HG03432 (cell line): Measurements from ENCODE around the gene PARD3B.

Experiments
- ATAC-seq: cut with Tn5 transposase; IDR thresholded peaks from one replicate; pipeline ENCODE4 v1.9.1; 2021; ENCODE audit warnings: mild to moderate bottlenecking, moderate library complexity; ENCODE audit not compliant: unreplicated experiment

PARD3B gene

DNA sequence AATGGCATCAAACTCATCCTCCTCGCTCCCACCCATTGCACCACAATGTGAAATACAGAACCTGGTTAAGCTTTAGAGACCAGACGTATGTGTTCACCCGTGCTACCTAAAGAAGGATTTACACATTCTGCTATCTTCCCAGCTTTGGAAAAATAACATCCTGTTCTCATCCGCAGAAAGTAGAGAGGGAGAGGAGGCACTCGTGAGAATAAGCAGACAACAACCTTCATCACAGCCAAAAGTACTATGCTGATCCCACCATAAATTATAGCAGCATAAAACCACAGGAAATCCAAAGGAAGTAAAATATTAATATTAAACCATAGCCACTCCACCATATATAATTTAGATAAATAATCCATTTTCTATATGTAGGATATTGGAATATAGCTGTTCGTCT, 1025.4 kb downstream of the PARD3B start:
- no peak for ATAC-seq

DNA sequence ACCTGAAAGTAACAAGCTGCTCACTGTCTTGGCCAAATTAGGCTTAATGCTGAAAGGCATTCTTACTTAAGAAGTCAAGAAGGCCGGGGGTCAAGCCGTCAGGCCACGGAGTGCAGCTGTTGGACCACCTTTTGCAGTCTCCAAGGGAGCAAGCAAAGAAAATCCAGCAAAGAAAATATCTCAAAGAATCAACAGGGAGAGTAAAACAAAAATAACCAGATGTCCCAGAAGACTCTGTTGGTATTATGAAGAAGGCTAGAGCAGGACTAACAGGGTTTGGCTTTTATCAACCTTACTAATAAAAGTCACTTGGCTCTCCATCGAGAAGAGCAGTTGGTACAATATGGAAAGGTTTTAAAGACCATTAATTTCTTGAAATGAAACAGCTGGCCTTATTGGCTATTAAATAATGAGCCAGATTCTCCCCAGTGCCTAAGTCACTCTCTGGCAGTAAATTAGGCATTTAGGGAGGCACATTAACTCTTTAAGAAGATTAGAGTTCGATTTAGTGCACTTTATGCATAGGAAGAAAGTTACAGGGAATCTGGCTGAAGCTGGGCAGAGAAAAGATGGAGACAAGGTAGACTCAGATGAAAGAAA, 1026.2 kb downstream of the PARD3B start:
- no peak for ATAC-seq

DNA sequence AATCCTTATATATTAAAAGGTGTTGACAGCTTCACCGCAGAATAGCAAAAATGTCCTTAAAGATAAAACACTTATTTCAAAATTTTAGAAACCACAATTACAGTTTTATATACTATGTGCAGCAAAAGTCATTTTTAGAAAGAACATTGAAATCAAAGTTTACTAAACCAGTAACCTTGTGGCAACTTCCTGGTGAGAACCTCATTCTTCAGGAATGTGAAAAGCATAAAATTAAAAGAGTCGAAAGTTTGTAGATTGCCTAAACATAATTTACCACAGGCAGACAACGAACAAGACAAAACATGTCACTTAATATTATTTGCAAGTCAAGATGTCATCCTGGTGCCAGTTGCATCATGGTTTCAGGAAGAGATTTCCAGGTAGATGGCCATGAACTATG, 1028.7 kb downstream of the PARD3B start:
- ATAC-seq, result no peak

DNA sequence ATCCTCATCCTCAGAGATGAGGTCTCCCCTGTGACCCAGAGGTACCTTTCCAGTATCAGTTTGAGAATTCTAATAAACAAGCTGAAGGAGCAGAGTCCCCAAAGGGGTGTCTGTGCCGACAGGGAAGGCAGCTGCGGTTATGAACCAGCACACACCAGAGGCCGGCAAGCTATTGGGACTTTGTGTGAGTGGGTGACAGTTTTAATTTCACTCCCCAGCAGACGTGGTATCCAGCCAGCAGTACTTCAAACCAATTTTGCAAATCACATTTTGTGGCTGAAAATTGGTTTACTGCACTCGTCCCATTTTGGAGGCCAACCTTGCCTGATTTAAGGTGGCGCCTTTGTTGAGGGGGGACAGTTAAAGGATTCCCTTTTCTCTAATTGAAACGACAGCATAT, 1034.1 kb downstream of the PARD3B start:
- ATAC-seq, result no peak

DNA sequence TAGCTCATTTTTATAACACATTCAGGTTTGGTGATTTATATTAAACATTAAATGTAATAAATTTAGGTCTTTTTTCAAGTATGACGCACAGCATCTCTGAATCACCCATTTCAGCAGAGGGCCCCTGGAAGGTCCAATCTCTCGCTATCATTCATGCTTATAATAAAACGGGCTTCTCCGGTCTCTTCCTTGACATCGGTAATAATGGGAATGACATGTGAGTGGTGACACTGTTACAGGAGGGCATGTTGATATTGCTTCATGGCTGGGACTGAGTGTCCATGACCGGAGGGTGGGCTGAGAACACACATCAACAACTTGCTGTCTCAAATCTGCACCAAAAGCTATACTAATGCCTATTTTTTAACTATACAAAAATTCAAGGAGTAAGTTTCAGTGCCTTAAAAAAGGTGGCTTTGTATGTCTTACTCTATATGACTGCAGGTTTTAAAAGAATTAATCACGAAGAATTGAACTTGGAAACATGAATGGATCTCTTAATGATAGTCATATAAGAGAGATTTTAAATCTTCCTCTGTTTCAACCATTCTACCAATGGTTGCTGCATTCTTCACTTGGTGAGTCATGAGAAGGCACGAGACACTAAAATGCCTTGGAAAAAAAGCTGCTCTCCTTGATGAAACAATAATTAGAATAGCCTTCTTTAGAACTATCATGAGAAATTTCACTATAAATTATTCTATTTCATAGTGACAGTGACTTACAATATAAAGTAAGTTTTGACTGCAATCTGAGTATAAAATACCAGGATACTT, 1035.1 kb downstream of the PARD3B start:
- ATAC-seq, result no peak

DNA sequence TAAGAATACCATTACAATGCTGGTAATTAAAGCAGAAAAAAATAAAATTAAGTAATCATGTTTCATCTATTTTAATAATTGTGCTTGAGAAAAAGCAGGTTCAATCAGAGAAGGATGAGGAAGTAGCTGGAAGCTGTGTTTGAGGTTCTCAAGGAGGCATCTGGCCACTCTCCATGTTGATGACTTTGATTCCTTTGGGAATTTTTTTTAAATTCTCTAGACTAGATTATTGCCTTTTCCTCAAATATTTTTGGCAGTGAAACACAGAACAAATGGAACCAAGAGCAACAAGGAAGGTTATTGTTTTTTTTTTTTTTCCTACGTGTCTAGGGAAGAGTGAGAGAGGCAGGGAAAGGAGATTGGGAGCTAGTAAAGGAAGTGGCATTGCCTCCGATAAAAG, 1037.1 kb downstream of the PARD3B start:
- no peak for ATAC-seq

DNA sequence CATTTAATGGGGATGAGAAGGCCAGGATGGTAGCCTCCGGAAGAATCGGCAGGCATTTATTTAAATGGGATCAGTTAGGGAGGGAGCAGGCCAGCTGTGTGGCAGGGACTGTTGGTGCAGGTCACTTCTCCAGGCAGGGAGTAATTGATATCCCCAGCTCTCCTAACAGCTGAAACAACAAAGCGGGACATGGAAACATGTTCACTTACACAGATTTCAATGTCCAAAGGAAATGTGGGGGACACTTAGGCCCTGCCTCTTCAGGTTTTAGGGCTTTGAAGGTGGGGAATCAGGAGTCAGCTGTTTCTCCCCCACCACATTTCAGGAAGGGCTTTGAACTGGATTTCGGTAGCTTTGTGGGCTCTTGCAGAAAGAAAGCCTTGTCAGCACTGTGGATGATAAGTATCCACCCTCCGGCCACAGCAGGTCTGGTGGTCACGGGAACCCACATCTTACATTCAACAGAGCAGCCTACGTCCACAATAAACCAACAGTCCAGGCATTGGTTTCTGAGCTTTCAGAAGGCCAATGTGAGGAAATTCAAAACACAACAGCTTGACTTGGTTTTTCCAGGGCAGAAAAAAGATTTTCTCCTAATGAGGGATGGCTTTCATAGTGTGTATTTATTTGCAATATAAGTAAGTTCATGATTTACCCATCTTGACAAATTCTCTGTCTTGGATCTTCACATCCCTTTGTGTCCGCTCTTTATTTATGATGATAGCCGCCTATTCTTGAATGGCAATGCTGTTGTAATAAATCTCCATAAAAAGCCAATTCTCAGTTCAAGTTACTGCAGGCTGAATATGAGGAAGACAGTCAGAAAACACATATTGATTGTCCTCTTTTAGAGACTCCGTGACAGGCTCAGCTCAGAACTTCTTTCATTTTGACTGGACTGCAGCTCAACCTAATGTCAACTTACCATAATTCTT, 1040.4 kb downstream of the PARD3B start:
- ATAC-seq, result no peak

DNA sequence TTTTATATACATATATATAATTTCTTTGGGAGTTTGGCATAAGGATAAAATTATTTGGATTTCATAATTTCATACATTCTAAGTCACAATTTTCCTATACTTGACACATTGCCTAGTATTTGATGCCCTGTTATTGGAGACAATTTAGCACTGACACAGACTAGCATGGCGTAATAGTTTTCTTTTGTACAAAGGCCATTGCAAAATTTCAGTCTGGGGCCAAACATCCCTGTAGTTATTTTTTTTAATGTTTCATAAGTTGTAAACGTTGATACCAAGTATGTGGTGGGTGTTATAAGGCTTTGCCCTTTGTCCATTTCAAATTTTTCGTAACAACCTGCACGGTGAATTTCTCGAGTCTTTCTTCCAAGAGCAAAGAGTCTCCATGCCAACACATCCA, 1041.4 kb downstream of the PARD3B start:
- ATAC-seq, result no peak

DNA sequence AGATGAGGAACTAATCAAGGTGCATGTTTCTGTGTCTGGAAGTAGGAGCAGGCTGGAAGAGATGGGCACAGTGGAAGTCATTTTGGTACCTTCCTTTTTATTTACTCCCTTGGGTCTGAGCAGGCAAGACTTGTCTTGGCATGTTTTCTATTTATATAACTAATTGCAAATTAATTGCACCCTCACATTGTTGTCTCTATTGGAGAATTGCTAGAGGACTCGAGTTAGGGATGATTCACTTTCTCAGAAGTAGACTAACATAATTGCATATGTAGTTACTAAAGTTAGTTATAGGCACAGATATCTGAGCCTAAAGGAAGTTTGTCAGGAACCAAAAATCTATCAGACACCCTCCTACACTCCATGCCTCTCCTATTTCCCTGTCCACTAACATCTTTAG, 1044.2 kb downstream of the PARD3B start:
- ATAC-seq, result no peak

DNA sequence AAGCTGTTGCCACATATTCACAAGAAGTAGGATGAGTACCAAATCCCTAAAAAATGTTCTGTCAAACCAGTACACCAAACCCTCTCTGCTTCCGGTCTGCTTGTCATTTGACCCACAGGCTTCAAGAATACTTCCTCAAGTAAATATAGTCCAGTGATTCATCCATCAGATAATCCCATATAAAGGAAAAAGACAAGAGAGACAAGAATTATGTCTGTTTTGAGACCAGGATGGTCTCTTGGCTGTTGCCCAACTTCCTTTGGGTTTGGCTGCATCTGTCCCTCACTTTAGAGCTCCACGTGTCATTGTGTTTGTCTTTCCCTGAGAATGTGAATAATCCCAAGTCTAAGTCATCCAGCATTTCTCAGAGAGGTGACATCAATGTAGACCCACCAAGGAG, 1045.5 kb downstream of the PARD3B start:
- ATAC-seq, result no peak

DNA sequence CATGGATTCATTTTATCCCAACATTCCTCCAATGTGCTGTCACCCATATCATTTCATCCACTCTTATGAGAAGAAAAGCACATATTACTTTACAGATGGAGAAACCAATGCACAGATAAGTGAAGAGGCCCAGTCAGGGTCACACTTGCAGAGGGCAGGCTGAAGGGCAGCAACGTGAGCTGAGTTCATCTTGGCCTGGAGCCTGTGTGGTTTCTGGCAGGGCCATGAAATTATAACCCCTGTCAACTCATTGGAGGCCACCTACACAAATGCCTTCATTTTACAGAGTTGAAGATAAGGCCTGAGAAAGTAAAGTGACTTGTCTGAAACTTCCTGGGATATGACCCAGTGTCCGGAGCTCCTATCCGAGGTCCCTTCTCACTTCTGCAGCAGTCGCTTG, 1048.6 kb downstream of the PARD3B start:
- no peak for ATAC-seq

DNA sequence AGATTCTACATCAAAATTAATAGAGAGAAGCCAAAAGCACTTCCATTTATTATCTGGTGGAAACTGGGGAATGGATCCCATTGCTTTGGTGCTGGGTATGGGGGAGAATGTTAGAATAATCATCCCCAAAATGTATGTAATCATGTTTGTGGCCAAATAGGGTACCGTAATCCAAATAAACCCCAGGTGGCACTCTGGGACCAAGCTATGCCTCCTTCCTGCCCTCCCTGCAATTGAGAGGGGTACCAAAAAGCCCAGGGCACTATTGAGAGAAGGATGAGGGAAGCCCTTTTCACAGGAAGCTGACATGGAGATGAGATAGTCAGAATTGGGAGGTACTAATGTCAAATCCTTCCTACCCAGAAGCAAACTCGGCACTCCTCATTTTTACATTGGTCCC, 1051.3 kb downstream of the PARD3B start:
- ATAC-seq, result no peak

DNA sequence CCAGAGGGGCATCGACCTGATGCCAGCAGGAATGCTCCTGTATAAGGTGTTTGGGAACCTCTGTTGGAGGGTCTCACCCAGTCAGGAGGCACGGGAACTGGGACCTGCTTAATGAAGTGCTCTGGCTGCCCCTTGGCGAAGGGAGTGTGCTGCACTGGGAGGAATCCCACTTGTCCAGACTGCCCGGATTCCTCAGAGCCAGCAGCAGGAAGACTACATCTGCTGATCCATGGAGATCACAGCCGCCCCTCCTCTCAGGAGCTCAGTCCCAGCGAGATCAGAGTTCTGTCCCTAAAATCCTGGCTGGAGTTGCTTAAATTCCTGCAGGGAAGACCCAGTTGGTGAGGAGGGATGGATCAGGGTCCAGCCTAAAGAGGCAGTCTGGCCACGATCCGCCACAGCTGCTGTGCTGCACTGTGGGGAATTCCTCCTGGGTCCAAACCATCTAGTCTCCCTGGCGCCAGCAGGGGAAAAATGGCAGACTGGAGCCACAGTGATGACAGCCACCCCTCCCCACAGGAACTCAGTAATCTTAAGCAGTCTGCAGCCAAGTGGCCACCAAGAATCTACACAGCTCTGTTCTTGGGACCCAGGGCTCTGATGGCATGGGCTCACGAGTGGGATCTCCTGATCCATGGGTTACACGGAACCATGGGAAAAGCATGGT, 1060.5 kb downstream of the PARD3B start:
- no peak for ATAC-seq

DNA sequence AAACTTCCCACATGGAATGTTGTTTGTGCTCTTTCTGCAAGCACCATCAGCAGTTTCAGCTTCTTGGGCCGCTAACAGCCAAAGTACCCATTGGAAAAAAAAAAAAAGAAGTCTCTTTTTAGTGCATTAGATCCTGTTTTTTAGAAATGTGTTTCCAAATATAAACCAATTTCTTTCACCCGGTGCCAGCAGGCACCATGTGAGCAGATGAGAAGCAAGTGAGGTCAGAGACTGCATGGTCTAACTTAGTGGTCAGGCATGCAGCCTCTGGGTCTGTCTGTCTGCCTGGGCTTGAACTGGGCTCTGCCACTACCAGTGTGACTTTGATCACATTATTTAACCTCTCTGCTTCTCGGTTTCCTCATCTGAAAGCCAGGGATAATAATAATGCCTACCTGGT, 1061.9 kb downstream of the PARD3B start:
- no peak for ATAC-seq

DNA sequence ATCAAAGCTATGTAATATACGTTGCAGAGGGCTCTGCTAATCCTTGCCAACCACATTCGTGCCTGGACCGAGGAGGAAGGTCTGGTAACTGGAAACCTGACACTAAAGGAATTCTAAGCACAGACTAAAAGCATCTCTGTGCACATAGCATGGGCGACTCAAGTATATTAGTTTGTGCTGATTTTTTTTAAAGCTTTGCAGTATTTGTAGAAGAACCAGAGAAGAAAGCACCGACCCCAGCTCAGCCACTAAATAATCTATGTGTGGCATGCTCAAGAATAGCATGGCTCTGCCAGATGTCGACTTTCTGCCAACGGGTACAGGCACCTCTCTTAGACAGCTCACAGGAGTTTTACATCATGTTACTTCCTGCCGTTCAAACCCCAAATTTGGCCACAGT, 1063.8 kb downstream of the PARD3B start:
- no peak for ATAC-seq

DNA sequence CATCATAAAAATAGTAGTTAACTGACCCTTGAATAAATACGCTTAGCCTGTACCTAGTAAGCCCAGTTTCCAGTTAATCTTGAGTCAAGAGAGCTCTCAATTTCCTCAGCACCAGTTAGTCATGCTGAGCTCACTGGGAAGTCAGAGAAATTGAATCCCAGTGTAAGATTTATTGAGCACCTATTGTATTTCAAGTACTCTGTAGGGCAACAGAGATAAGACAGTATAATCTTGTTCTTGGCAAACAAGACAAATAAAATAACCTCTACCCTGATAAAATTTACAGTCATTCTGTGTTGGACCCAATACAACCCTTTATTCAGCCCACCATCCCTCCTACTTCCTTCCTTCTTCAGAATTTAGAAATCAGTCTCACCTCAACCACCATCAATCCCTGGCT, 1065.2 kb downstream of the PARD3B start:
- no peak for ATAC-seq

DNA sequence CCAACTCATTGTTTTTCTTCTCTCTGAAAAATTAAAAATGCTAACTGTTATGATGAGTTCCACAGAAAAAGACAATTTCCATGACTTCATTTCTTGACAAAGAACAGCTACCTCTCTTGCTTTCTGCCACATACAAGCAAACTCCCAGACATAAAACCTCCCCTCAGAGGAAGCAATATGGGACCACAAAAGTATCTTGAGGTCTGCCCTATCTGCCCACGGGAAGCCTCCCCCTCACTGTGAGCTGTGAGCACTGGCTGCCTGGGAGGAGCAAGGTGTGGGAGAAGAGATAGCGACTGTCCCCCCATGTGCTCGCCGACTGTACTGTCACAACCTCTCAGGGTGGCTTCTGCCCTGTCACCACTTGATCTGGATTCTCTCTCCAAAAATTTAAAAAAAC, 1067.4 kb downstream of the PARD3B start:
- no peak for ATAC-seq

DNA sequence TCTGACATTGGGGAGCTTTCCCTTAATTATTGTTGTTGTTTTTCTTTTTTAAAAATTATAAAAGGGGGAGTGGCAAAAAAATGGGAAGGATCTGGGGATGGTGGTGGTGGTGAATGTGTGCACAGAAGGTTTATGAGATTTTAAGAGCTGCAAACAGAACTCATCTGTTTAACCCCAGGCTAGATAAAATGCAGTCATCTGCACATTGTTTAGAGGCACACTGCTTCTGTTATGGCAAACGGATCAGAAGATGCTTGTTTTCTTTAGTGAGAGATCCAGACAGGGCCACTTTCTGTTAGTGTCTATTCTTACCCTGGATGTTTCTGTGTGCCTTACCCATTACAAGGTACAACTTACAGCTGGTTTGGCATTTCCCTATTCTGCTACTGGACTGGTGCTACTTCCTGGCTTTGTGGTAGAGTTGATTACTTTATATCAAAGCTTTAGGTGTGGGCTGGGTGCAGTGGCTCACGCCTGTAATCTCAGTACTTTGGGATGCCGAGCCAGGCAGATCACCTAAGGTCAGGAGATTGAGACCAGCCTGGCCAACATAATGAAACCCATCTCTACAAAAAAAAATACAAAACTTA, 1068.8 kb downstream of the PARD3B start:
- ATAC-seq, result no peak

DNA sequence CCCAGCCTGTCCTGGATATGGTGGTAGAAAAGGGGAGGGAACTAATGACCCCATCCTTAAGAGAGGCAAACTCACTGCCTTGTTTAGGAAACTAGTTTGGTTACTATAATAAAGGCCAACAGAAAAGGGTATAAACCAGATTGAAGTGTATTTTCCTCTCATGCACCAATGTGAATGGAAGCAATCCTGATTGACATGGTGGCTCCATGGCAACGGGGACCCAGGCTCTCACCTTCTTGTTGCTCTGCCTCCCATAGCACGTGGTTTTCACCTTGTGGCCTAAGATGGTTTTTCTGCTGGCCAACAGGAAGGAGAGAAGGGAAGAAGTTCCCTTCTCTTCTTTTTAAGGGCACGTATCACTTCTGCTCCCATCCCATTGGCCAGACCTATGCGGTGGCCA, 1069.7 kb downstream of the PARD3B start:
- no peak for ATAC-seq

DNA sequence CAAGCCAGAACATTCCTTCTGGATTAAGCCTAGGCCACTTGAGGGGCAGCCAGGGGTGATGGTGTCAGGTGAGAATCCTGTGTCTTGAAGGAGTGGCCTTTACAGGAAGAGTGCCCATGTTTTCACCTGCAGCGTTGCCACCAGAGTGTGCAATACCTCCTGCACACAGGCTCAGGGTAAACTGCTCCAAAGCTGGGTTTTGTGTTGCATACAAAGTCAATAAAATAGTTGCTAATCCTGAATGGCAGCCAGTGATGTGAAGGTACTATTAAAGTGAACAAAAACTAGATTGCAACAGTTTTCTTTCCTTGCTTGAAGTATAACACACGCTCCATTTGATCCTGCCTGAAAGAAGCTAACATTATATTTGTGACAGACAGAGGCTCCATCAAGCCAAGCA, 1072.6 kb downstream of the PARD3B start:
- ATAC-seq, result no peak

DNA sequence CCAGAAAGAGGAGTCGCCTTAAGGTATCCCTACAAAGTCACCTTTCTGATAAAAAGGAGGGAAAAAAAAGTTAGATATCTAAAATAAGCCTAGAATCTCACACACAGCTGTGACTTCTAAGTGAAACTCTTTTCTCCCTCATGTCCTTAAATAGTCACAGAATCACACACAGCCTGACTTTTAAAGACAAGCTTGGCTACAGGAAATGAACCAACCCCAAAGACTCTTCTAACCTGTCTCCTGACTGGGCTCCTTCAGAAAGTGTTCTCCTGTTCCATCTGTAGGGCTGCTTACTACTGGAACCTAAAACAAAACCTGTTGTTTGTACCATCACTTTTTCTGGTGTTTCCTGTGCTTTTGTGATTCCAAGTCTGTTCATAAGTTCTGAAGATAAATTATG, 1074.3 kb downstream of the PARD3B start:
- ATAC-seq, result no peak
